Activated CD4-positive, alpha-beta T cell treated with anti-CD3 and anti-CD28 coated beads, Interleukin-2, Interleukin-6, amounts not matched to agents 100 ng/mL and 50 ng/mL, durations not matched to agents 16 hours and 8 hours (primary cell): ENCODE results near the gene SFRP2.
A peak's percentile ranks its signal among the peaks of the same experiment; 100 is the strongest.

Source experiments
- DNase-seq: peaks from one replicate; pipeline ENCODE4 v3.0.0-alpha.2; 2020

SFRP2 gene, protein sequence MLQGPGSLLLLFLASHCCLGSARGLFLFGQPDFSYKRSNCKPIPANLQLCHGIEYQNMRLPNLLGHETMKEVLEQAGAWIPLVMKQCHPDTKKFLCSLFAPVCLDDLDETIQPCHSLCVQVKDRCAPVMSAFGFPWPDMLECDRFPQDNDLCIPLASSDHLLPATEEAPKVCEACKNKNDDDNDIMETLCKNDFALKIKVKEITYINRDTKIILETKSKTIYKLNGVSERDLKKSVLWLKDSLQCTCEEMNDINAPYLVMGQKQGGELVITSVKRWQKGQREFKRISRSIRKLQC

DNA sequence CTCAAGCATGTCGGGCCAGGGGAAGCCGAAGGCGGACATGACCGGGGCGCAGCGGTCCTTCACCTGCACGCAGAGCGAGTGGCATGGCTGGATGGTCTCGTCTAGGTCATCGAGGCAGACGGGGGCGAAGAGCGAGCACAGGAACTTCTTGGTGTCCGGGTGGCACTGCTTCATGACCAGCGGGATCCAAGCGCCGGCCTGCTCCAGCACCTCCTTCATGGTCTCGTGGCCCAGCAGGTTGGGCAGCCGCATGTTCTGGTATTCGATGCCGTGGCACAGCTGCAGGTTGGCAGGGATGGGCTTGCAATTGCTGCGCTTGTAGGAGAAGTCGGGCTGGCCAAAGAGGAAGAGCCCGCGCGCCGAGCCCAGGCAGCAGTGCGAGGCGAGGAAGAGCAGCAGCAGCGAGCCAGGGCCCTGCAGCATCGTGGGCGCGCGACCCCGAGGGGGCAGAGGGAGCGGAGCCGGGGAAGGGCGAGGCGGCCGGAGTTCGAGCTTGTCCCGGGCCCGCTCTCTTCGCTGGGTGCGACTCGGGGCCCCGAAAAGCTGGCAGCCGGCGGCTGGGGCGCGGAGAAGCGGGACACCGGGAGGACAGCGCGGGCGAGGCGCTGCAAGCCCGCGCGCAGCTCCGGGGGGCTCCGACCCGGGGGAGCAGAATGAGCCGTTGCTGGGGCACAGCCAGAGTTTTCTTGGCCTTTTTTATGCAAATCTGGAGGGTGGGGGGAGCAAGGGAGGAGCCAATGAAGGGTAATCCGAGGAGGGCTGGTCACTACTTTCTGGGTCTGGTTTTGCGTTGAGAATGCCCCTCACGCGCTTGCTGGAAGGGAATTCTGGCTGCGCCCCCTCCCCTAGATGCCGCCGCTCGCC is at the start of gene SFRP2:
SFRP2 (minus strand) TSS at position 671 of the 864 bp plus-strand sequence; CDS start at position 423, 248 bp downstream.
- no peak for DNase-seq

DNA sequence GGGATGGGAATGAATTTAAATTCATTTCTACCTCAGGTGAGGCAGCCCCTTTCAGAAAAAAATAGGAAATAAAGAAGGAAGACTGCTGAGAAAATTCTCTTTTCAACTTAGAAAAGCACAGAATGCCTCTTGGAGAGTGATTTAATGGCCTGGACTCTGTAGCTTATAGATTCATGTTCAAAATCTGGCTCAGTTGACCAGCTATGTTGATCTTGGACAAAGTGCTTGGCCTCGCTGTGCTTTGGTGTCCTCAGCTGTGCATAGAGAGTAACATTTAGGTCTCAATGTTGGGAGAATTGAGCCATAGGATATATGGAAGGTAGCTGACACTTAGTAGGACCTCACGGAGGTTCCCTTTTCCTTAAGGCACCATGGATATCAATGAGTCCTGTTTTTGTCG is 49.7 kb upstream of the SFRP2 start:
- DNase-seq = no peak

DNA sequence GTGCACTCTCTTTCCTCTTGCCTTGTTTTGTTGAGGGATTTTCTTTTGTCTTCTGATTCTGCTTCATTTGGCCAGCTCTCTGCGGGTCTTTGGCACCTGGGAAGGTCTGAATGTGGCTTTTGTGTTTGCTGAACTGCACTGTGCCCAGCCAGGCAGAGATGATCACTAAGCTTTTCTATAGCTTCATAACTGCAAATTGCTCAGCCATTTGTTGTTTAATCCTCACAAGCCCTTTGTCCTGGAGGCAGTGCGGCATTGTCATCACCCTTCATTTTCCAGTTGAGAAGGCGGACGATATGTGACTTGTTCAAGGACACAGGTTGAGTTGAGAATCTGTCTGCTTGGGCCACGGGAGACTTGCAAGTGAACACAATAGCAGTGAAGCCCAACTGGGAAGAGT is 46.0 kb upstream of the SFRP2 start:
- DNase-seq = no peak

DNA sequence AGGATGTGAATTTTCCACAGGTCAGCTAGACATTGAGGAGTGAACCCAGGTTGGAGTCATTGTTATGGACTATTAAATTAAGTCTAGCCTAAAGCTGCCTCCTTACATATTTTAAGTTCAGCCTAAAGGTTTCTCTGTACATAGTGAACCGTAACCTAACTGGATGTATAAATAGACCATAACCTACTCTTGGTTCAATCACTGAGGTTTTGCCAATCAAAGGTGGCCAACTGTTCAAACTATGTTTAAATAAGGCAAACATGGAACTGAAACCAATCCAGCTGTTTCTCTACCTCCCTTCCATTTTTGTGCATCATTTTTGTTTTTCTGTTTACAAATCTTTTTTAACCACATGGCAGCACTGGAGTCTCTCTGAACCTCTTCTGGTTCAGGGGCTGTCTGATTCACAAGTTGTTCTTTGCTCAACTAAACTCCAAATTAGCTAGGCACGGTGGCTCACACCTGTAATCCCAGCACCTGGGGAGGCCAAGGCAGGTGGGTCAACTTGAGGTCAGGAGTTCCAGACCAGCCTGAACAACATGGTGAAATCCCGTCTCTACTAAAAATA is 43.9 kb upstream of the SFRP2 start:
- DNase-seq = no peak

DNA sequence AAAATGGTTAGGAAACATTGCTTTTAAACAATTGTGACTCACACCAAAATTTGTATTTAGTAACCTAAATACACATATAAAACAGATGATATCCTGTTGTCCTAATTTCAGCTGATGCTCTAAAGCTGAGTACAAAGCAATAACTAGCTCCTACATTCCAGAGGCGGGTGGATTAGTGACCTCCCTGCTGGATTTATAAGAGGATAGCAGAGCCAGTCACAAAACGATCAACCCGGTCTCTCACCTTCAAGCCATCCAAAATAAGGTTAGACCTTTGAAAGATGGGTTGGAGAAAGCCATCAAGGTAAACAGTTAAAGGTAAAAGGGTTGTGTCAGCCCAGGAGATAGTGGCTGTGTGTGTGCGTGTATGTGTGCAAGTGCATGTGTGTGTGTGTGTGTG is 43.2 kb upstream of the SFRP2 start:
- DNase-seq = no peak

DNA sequence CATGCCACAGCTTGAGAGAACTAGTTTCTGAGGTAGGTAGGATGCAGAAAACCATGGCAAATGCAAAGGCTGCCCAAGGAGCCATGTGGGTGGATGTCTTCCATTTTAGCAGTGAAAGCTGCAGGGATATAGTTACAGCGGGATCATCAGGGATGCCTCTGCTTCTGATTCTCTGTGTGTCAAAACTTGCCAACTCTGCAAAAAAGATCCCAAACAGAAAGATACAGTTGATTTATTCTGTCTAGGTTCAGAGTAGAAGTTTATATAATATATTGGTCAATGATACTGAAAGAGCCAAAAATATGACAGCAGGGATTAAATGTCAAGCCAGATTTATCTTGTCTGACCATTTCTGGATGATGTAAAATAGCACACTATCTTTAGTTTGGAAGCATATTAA is 42.4 kb upstream of the SFRP2 start:
- no peak for DNase-seq

DNA sequence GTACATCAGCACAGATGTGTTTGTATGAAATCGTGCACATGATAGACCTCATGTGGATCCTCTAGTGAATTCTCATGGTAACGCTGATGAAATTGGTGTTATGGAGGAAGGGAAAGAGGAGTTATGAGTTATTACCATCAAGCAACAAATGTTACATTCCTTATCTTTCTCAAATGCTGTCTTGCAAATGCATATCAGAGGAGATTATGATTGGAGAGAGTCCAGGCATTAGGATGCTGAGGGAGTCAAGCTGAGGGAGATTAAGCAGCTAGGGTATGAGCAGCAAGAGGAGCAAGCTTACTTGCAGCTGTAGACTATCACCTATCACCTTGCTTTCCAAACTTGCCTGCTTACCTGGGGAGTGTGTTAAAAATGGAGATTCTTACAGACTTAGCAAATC is 36.8 kb upstream of the SFRP2 start:
- DNase-seq = no peak

DNA sequence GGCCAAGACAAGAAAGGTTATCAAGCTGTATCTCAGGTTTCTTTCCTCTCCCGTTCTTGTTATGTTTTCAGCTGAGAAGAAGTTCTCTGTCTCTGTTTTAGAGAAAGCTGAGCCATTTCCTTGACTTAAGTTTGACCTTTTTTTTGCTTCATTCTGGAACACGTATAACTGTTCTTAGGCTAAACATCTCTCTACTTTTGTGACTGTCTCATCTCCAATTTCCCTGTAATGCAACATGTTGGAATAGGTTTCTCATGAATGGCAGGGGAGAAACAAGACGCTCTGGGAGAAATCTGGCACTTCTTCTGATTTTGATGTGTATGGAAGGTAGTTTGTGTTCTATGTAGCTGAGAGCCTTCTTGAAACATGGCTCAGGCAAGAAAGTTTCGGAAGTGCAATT is 36.2 kb upstream of the SFRP2 start:
- no peak for DNase-seq

DNA sequence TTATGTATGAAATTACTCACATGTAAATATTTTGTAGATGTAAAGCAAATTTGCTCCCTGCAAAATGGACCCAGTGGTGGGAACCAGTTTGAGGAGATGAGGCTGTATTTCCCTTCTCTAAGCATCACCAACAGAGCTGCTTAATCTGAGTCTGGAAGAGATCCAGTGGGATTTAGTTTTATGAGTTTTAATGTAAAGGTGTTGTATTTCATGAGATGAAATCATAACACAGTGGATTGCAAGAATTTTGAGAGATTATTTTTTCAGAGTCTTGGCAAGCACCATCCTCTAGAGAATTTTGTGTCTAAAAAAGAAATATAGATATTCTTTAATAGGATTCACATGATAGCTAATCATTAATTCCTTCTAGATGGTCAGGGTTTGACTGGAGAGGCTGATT is 35.6 kb upstream of the SFRP2 start:
- DNase-seq = no peak

DNA sequence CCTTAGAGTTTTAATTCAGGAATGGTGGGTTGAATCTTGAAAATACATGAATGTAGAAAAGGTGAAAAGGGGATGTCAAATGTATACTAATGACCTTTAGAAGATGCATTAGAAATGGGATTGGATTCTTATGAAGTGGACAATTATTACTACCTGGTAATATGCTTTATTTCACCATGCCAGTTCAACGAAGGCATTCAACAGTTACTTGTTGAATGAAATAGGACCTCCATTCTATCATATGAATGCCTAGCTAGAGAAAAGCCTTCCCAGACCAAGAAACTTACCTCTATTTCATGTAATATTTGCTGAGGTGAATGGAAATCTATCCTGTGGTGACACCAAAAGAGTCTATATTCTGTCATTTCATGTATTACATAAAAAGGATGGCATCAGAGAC is 34.6 kb upstream of the SFRP2 start:
- DNase-seq = no peak

DNA sequence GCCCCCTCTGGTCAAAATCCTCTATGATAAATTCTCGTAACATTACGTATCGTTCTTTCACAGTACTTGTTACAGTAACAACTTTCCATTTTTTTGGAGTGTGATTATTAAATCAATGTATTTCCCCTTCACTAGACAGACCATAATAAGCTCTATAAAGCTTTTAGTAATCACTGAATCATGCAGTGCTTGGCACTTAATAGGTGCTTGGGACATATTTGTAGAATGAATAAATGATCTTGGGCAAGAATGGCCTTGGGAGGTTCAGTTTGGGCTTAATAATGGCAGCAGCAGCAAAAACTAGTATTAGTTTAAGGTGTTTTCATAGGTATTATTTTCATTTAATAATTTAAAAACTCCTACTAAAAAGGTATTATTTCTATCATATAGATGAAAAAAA is 33.4 kb upstream of the SFRP2 start:
- no peak for DNase-seq

DNA sequence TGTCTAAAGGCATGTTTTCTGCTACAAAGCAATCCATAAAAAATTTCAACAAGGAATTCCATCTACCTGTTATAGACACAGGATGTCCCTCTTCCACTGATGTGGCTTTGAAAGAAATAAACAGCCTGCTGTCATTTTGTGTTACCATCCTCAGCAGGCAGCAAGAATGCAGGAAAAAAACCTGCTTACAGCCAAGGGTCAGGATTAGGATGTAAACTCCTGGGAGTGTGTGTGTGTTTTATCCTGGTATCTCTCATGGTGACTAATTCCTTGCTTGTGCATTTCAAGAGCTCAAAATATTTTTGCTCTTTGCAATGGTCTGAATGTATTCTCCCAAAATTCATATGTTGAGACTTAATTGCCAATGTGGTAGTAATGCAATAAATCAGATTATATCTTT is 28.6 kb upstream of the SFRP2 start:
- no peak for DNase-seq

DNA sequence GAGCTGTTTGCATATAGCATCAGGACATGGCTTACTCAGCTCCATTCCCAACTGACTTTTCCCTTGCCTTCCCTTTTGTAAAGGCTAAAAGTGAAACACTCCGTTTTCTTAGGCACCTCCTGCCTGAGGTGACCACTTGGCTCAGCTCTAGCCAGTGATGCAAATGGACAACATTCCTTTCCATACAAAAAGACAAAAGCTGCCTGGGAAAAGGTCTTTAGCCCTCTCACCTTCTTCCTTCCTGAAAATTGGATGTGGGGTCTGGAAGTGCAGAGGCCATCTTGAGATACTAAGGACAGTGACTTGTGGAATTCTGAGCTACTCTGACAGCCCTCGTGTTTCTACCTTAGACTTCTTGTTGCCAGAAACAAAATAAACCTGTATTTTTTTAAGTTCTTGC is 27.7 kb upstream of the SFRP2 start:
- no peak for DNase-seq

DNA sequence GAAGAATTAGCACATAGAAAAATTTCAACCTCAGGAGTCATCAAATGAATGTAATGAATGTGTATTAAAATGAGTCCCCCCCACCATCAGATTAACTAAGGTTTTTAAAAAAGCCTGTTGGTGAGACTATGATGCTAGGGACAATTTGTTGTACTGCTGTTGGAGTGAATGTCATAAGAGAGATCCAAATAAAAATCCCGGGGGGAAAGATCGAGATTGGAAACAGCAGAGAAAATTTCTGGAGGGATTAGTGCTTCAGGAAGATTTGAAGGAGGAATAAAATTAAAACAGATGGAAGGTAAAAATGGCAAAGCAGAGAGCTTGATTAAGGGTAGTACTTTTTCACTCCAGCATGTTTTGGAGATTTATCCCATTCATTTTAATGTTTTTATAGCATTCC is 25.9 kb upstream of the SFRP2 start:
- DNase-seq = no peak

DNA sequence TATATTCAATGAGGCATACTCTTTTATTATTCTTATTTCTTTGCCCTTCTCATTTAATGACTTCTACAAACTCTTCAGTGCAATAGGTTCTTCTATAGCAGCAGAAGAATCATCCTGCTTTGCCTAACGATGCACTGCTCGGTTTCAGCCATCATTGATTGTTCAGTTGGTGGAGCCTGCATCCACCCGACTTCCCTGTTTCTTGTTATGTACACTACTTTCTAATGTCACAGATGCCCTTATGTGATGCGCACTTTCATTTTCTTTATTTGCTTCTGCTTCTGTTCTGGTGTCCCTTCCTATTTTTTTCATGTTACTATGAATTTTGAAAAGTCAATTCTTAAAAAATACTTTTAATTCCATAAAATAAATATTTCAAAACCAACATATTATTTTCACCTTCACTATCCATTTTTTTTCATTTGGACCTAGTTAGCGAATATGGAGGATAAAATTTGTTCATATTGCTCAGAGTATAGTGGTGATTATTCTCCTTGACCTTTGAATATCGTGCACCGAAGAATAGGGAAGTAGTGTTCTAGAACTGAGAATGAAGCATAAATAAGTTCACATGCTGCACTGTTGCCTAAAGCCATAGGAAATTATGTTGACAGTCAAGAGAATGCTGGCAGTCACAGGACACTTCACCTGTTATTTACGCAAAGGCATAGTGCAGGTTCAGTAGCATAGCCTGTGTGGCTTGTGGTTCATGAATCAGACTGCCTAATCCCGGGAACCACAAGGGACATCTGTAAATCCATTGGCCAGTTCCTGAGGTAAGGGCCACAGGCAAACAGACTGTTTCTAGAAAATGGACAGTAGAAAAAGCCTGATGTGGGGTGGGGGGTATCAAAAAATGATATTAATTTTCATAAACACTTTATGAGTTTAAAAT is 21.3 kb upstream of the SFRP2 start:
- DNase-seq = no peak

DNA sequence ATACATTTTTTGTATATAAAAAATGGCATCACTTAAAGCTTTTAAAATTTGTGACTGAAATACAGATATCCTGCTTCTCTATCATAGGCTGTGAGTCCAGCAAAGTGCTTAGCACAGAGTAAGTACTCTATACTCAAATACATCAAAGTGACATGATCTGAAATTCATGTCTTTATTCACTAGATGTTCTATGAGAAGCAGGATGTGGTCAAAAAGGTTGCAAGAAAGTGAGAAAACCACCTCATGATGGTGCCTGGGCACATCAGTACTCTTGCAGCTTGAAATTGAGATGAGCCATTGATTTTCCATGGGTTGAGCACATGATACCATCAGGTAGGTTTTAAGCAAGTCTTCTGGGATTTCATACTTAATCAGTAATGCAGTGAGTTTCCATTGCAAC is 20.4 kb upstream of the SFRP2 start:
- DNase-seq = peak; percentile 59

DNA sequence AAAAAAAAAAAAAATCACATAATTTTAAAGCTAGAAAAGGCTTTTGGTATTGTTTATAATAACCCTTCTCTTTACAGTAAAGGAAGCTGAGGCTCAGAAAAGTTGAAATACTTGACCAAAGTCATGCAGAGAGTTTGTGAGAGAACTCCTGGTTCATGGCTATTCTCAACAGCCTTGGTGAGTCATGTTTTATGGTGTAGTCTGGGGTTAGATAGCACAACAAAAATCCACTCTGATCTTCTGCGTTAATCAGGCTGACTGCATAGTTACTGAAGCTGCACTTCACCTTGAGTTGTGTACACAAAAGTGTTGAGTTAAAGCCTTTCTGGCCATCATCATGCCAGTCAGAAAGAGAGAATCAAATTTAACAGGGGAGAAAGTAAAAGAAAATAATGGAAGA is 19.3 kb upstream of the SFRP2 start:
- no peak for DNase-seq

DNA sequence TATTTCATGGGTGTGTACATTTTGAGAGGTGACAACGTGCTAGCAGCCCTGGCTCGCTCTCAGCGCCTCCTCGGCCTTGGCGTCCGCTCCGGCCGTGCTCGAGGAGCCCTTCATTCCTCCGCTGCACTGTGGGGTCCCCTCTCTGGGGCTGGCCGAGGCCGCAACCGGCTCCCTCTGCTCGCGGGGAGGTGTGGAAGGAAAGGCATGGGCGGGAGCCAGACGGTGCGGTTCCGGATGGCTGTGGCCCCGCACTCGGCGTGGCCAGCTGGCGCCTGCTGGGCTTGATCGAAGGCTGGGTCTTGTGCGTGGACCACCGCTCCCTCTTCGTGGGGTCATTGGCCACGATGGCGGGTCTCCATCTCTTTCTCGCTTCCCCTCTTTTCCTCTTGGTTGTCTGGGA is 17.2 kb upstream of the SFRP2 start:
- no peak for DNase-seq

DNA sequence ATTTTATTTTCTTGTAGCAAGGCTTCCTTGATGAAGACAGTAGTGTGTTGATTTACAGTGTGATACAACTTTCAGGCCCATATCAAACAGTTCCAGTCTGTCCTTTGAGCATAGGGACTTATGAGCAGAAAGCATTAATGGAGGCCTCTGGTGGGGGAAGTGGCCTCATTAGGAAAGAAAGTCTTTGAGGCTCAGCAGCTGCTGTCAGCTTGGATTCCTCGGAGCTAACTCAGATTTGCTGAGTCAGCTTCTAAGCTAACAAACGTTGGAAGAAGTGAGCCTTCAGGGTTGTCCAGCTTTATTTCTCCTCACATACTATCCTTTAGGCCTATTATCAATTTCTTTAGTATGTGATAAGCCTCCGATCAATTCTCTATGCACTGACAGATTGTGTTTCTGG is 15.8 kb upstream of the SFRP2 start:
- no peak for DNase-seq

DNA sequence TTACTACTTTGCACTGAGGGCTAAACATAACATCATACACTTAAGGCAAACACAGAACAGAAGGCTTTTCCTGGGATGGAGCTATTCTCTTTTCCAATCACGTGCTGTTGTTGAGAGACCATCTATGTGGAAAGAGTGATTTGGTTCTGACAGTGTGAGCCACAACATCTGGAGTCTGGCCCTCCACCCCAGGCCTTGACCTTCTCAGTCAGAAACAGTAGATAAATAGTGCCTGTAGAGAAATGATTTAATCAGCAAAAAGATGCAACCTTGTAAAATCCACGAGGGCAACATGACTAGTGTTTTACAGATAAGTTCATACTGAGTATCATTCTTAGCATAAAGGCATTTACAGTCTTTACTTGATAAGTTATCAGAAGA is 10.8 kb upstream of the SFRP2 start:
- no peak for DNase-seq

DNA sequence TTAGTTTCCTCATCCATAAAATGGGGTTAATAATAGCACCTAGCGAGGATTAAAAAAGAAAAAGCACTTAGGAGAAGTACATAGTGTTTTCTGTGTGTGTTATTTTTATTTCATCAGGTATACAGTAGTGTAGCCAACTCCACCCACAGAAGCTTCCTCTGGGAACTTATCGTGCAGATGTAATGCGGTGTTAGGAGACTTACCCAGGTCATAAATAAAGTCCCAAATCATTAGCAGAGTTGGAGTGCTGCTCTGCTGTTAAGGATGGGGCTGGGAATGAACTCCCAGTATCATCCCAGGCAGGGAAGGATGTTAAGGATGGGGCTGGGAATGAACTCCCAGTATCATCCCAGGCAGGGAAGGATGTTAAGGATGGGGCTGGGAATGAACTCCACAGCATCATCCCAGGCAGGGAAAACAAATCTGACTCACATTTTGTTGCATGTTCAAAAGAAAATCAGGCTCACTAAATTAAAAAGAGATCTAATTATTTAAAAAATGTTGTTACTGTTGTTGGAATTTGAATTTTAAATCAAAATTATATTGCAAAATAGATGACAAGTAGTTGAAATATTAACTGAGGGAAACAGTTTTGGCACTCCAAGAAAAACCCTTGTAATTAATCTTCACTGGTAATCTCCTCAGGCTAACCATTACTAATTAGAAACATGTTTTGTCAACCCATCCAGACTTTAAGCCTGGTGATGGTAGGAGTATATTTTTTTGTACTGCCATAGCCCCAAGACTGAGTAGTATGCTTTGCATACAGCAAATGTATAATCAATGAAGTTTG is 10.2 kb upstream of the SFRP2 start:
- no peak for DNase-seq

DNA sequence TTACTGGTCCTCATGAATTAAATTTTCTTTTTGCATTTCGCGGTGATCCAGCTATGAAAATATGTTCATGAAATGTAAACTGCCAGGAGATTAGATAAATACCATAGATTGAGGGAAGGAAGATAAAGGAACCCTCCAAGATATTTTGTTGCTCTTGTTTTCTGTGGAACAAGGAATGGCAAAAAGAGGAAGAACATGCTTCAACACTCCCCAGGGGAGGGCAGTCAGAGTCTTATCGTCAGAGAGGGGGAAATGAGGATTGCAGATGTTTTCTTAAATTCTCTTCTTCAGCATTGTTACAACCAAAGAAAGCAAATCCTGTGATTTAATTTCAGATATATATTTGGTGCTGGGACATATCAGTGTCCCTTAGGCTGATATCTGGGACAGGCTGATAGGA is 9.5 kb upstream of the SFRP2 start:
- DNase-seq = no peak
